PC-3 (cell line): ENCODE results near the gene GPR179. TPM values are rescaled to one million over a fixed set of nuclear protein-coding genes. Genes with fewer than 3 reads are reported as not detected.

Source experiments
- ATAC-seq: fragments of 200-7000 bp; cut with Tn5 transposase; 2 replicates; pipeline ENCODE4 v1.9.1; 2020; ENCODE audit warnings: mild to moderate bottlenecking, moderate library complexity
- Bru-seq: library from RNA; stranded (reverse); fragments of 400-500 nt; gene quantifications from one replicate; lab custom pipeline; 2021; lab: Mats Ljungman, UMichigan
- BruChase-seq, 2 experiments: library from RNA; stranded (reverse); fragments of 400-500 nt; gene quantifications; one replicate each; lab custom pipeline; 2021; lab: Mats Ljungman, UMichigan
- BruUV-seq: library from RNA; stranded (reverse); fragments of 400-500 nt; replicated peaks from 2 replicates; lab custom pipeline; 2021; lab: Mats Ljungman, UMichigan
- CTCF ChIA-PET: fragments of 300-600 bp; sonication (Branson Sonifier 250); formaldehyde crosslinking; loops from one replicate; lab custom pipeline; 2022; ENCODE audit warnings: antibody characterized with exemption; lab: Charles Lee
- POLR2A ChIA-PET: fragments of 300-600 bp; sonication (Branson Sonifier 250); formaldehyde crosslinking; loops from one replicate; lab custom pipeline; 2022; ENCODE audit warnings: antibody characterized with exemption; ENCODE audit not compliant: unreplicated experiment; lab: Charles Lee
- DNase-seq: peaks from one replicate; pipeline ENCODE4 v3.0.0-alpha.2; 2015
- H2AFZ ChIP-seq: fragments of 300-600 bp; sonication (generic); 2 replicates; pipeline ENCODE4 v1.6.0; 2016; ENCODE audit warnings: antibody characterized with exemption, low read length
- H3F3A ChIP-seq: fragments of 300-600 bp; sonication (generic); one replicate; pipeline ENCODE4 v1.6.0; 2017; ENCODE audit warnings: antibody characterized with exemption, low read length, control low read depth, mild to moderate bottlenecking; ENCODE audit not compliant: unreplicated experiment
- H3K27ac ChIP-seq: fragments of 300-600 bp; sonication (generic); 2 replicates; pipeline ENCODE4 v1.5.1; 2016; ENCODE audit warnings: mild to moderate bottlenecking, low read length
- H3K27me3 ChIP-seq: fragments of 300-600 bp; sonication (generic); 2 replicates; pipeline ENCODE4 v1.6.1; 2016; ENCODE audit warnings: low read length, mixed read lengths
- H3K36me3 ChIP-seq: fragments of 300-600 bp; sonication (generic); 2 replicates; pipeline ENCODE4 v1.6.1; 2016; ENCODE audit warnings: low read depth, mixed run types, low read length, mixed read lengths
- H3K4me1 ChIP-seq: fragments of 300-600 bp; sonication (generic); 2 replicates; pipeline ENCODE4 v1.5.1; 2016; ENCODE audit warnings: low read length; ENCODE audit not compliant: insufficient read depth
- H3K4me2 ChIP-seq: fragments of 300-600 bp; sonication (generic); 2 replicates; pipeline ENCODE4 v1.6.0; 2016; ENCODE audit warnings: low read length
- H3K4me3 ChIP-seq: fragments of 300-600 bp; sonication (generic); 2 replicates; pipeline ENCODE4 v1.5.1; 2016; ENCODE audit warnings: mild to moderate bottlenecking, low read length, mixed read lengths
- H3K79me2 ChIP-seq: fragments of 300-600 bp; sonication (generic); 2 replicates; pipeline ENCODE4 v1.6.1; 2017; ENCODE audit warnings: low read length, mixed read lengths
- H3K9ac ChIP-seq: fragments of 300-600 bp; sonication (generic); 2 replicates; pipeline ENCODE4 v1.6.0; 2016; ENCODE audit warnings: mild to moderate bottlenecking, low read length
- H3K9me2 ChIP-seq: fragments of 300-600 bp; sonication (generic); replicated peaks from 2 replicates; pipeline ENCODE4 v1.6.1; 2016; ENCODE audit warnings: mixed run types, low read length, mixed read lengths
- H3K9me3 ChIP-seq: fragments of 300-600 bp; sonication (generic); 2 replicates; pipeline ENCODE4 v1.6.1; 2016; ENCODE audit warnings: low read length, mixed read lengths
- H4K20me1 ChIP-seq: fragments of 300-600 bp; sonication (generic); 2 replicates; pipeline ENCODE4 v1.6.1; 2016; ENCODE audit warnings: low read length, mixed read lengths
- EZH2 ChIP-seq: fragments of 300-600 bp; sonication (generic); IDR thresholded peaks from one replicate; pipeline ENCODE4 v1.6.1; 2017; ENCODE audit warnings: antibody characterized with exemption, mild to moderate bottlenecking, low read length; ENCODE audit not compliant: unreplicated experiment
- EZH2phosphoT487 ChIP-seq: fragments of 300-600 bp; sonication (generic); IDR thresholded peaks from 2 replicates; pipeline ENCODE4 v1.6.1; 2018; ENCODE audit warnings: mild to moderate bottlenecking, antibody characterized with exemption, low read length, borderline replicate concordance
- intact Hi-C: fragments of 100-400 bp; cut with micrococcal nuclease; formaldehyde crosslinking; loops from 2 replicates; pipeline ENCODE4 v1.9.0; 2023
- long read RNA-seq: library from polyadenylated mRNA; unstranded; transcript quantifications from one replicate; pipeline ENCODE4 v2.0.0, GENCODE V29; 2021; ENCODE audit not compliant: unreplicated experiment
- total RNA-seq: library from RNA; depleted of rRNA; stranded (reverse); fragments of >200 nt; gene quantifications from 2 replicates; pipeline ENCODE4 v1.2.3, GENCODE V29; 2014; rRNA removed
- TF ChIP-seq, protein P1 (sequence below): fragments of 300-600 bp; sonication (generic); conservative IDR thresholded peaks from 2 replicates; pipeline ENCODE4 v1.5.1; 2017; ENCODE audit warnings: antibody characterized with exemption, low read depth, mild to moderate bottlenecking, low read length

The GPR179 gene, protein sequence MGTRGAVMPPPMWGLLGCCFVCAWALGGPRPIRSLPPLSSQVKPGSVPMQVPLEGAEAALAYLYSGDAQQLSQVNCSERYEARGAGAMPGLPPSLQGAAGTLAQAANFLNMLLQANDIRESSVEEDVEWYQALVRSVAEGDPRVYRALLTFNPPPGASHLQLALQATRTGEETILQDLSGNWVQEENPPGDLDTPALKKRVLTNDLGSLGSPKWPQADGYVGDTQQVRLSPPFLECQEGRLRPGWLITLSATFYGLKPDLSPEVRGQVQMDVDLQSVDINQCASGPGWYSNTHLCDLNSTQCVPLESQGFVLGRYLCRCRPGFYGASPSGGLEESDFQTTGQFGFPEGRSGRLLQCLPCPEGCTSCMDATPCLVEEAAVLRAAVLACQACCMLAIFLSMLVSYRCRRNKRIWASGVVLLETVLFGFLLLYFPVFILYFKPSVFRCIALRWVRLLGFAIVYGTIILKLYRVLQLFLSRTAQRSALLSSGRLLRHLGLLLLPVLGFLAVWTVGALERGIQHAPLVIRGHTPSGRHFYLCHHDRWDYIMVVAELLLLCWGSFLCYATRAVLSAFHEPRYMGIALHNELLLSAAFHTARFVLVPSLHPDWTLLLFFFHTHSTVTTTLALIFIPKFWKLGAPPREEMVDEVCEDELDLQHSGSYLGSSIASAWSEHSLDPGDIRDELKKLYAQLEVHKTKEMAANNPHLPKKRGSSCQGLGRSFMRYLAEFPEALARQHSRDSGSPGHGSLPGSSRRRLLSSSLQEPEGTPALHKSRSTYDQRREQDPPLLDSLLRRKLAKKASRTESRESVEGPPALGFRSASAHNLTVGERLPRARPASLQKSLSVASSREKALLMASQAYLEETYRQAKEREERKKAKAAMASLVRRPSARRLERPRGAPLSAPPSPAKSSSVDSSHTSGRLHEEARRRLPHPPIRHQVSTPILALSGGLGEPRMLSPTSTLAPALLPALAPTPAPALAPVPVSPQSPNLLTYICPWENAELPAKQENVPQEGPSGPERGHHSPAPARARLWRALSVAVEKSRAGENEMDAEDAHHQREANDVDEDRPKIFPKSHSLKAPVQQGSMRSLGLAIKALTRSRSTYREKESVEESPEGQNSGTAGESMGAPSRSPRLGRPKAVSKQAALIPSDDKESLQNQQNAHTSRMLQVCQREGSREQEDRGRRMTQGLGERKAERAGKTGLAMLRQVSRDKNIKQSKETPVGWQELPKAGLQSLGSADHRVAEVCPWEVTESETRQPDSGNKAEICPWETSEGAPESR (N-terminal part only)
- total RNA-seq = not detected in 2 replicates
- percentile 16 among the genes with signal in this experiment for Bru-seq, nascent RNA
- percentile 13 among the genes with signal in this experiment for BruChase-seq, experiment 1, labeled RNA remaining after a 6-hour chase
- BruChase-seq, experiment 2, labeled RNA remaining after a 2-hour chase = percentile 15 among the genes with signal in this experiment
- long read RNA-seq = 0 reads

GRCh38 chr17:38343608-38344419 lies at the start of gene GPR179:
Gene GPR179 (minus strand): TSS chr17:38343956. CDS start chr17:38343789, 167 bp downstream.
- BruUV-seq = no TSS peak
- H3K79me2 ChIP-seq = no peaks in the 10 kb centered on the region
- H3K36me3 ChIP-seq = no peaks in the 10 kb centered on the region
- DNase-seq = no peak
- no peak for ATAC-seq
- POLR2A ChIA-PET = no interaction called here
- H3K27ac ChIP-seq = no peak within 1 kb of the TSS
- no peak within 1 kb of the TSS for H3K4me3 ChIP-seq
- H3K4me1 ChIP-seq = no peaks in the 10 kb centered on the region
- intact Hi-C loops = no loop called here
- TF ChIP-seq EZH2 = no peak
- no peak for TF ChIP-seq EZH2phosphoT487
- TF ChIP-seq, protein P1, sequence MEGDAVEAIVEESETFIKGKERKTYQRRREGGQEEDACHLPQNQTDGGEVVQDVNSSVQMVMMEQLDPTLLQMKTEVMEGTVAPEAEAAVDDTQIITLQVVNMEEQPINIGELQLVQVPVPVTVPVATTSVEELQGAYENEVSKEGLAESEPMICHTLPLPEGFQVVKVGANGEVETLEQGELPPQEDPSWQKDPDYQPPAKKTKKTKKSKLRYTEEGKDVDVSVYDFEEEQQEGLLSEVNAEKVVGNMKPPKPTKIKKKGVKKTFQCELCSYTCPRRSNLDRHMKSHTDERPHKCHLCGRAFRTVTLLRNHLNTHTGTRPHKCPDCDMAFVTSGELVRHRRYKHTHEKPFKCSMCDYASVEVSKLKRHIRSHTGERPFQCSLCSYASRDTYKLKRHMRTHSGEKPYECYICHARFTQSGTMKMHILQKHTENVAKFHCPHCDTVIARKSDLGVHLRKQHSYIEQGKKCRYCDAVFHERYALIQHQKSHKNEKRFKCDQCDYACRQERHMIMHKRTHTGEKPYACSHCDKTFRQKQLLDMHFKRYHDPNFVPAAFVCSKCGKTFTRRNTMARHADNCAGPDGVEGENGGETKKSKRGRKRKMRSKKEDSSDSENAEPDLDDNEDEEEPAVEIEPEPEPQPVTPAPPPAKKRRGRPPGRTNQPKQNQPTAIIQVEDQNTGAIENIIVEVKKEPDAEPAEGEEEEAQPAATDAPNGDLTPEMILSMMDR = no peak
- no peaks in the 10 kb centered on the region for H3K9me3 ChIP-seq
- CTCF ChIA-PET = no interaction called here
- H3K27me3 ChIP-seq = no peaks in the 10 kb centered on the region
- no peak within 1 kb of the TSS for H3K9ac ChIP-seq
- H4K20me1 ChIP-seq = no peaks in the 10 kb centered on the region
- no peaks in the 10 kb centered on the region for H3K9me2 ChIP-seq
- no peaks in the 10 kb centered on the region for H3F3A ChIP-seq
- H3K4me2 ChIP-seq = no peak within 1 kb of the TSS
- H2AFZ ChIP-seq = no peak within 1 kb of the TSS

GRCh38 chr17:38379448-38379847 lies 35.7 kb upstream of the GPR179 start:
- no peaks in the 10 kb centered on the region for H3K79me2 ChIP-seq
- TF ChIP-seq, protein P1 = no peak
- H3K9me2 ChIP-seq = no peaks in the 10 kb centered on the region
- no peaks in the 10 kb centered on the region for H3K27me3 ChIP-seq
- H3K36me3 ChIP-seq = no peaks in the 10 kb centered on the region
- no peaks in the 10 kb centered on the region for H3K4me1 ChIP-seq
- H3K4me2 ChIP-seq = no peak overlapping the region
- no peak overlapping the region for H3K9ac ChIP-seq
- BruUV-seq = no TSS peak
- DNase-seq = no peak
- no peak for ATAC-seq
- H4K20me1 ChIP-seq = no peaks in the 10 kb centered on the region
- H3K4me3 ChIP-seq = no peak overlapping the region
- CTCF ChIA-PET = no interaction called here
- POLR2A ChIA-PET = no interaction called here
- no peak overlapping the region for H3K27ac ChIP-seq
- H3F3A ChIP-seq = no peaks in the 10 kb centered on the region
- intact Hi-C loops = no loop called here
- no peak overlapping the region for H2AFZ ChIP-seq
- H3K9me3 ChIP-seq = no peaks in the 10 kb centered on the region
